Measurements from ENCODE around the gene GPX2.
"Not testable (repeated sequence)": the region's sequence is repeated elsewhere in the genome, so short reads cannot be mapped to it uniquely, and the experiment has no call there.

DNA sequence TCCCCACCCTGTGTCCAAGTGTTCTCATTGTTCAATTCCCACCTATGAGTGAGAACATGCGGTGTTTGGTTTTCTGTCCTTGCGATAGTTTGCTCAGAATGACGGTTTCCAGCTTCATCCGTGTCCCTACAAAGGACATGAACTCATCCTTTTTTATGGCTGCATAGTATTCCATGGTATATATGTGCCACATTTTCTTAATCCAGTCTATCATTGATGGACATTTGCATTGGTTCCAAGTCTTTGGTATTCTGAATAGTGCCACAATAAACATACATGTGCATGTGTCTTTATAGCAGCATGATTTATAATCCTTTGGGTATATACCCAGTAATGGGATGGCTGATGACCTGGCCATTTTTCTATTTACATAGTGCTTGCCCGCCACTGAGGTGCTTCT is 29.1 kb downstream of the GPX2 start:
- not testable (repeated sequence) for TF ChIP-seq POLR2A (IDR thresholded peaks at IDR 0.05; ENCODE audit: low read depth, low read length); POLR2AphosphoS5 (IDR thresholded peaks at IDR 0.05; ENCODE audit: low read depth, low read length); PAX5 (IDR thresholded peaks at IDR 0.05; ENCODE audit: insufficient read depth, low read length, severe bottlenecking); TAF1 (IDR thresholded peaks at IDR 0.05; ENCODE audit: low read depth, low read length); POU2F2 (IDR thresholded peaks at IDR 0.05; ENCODE audit: low read depth, low read length)

Data from GM12891 (cell line).